NCI-H1105 (cell line): ENCODE results near the gene TESPA1.

Source experiments
- DNase-seq: peaks from one replicate; lab custom pipeline; 2025; lab: John Stamatoyannopoulos, UW

The TESPA1 gene

GRCh38 chr12:54983536-54984101, 943 bp downstream of the TESPA1 start:
- no peak for DNase-seq

GRCh38 chr12:54981796-54982195, 2.8 kb downstream of the TESPA1 start:
- DNase-seq: no peak

- no peak for DNase-seq
These were observed 4.2 kb downstream of the TESPA1 start for GRCh38 chr12:54980341-54980740.

- DNase-seq: no peak
These were observed 6.7 kb downstream of the TESPA1 start for GRCh38 chr12:54977857-54978256.

- no peak for DNase-seq
These were observed 7.4 kb downstream of the TESPA1 start for GRCh38 chr12:54977155-54977554.

GRCh38 chr12:54975875-54976274, 8.7 kb downstream of the TESPA1 start:
- no peak for DNase-seq

GRCh38 chr12:54975272-54975671, 9.3 kb downstream of the TESPA1 start:
- DNase-seq: no peak

GRCh38 chr12:54974279-54974678, 10.3 kb downstream of the TESPA1 start:
- DNase-seq: no peak

GRCh38 chr12:54973556-54973955, 11.0 kb downstream of the TESPA1 start:
- no peak for DNase-seq

- DNase-seq: no peak
These were observed 13.8 kb downstream of the TESPA1 start for GRCh38 chr12:54970741-54971140.

- DNase-seq: no peak
These were observed 16.3 kb downstream of the TESPA1 start for GRCh38 chr12:54968181-54968730.

- no peak for DNase-seq
These were observed 17.1 kb downstream of the TESPA1 start for GRCh38 chr12:54967461-54967860.

GRCh38 chr12:54961190-54961589, 23.4 kb downstream of the TESPA1 start:
- no peak for DNase-seq

- DNase-seq: no peak
These were observed 25.1 kb downstream of the TESPA1 start for GRCh38 chr12:54959291-54960018.

- peak; percentile 39 for DNase-seq
These were observed 26.4 kb downstream of the TESPA1 start for GRCh38 chr12:54958048-54958658.

GRCh38 chr12:54956818-54957641, 27.5 kb downstream of the TESPA1 start:
- DNase-seq: no peak

GRCh38 chr12:54956322-54956721, 28.2 kb downstream of the TESPA1 start:
- no peak for DNase-seq

- no peak for DNase-seq
These were observed 29.8 kb downstream of the TESPA1 start for GRCh38 chr12:54954801-54955200.

GRCh38 chr12:54954228-54954627, 30.3 kb downstream of the TESPA1 start:
- no peak for DNase-seq

GRCh38 chr12:54950071-54950727, 34.4 kb downstream of the TESPA1 start:
- DNase-seq: no peak

GRCh38 chr12:54949073-54949711, 35.4 kb downstream of the TESPA1 start:
- DNase-seq: no peak
